ENCODE measurements around the gene MACROD2. TPM values are rescaled to one million over a fixed set of nuclear protein-coding genes. Genes with fewer than 3 reads are reported as not detected.

MACROD2 gene
- polyA plus RNA-seq, 1 donor from 2014 or later: 23.2 TPM

GRCh38 chr20:14951105-14951504 is 955.8 kb downstream of the MACROD2 start:
- TF ChIP-seq RAD21 (conservative IDR thresholded peaks at IDR 0.05) (no peak), REST (IDR thresholded peaks at IDR 0.05; ENCODE audit: borderline replicate concordance) (no peak), EP300 (conservative IDR thresholded peaks at IDR 0.05; ENCODE audit: poor library complexity, severe bottlenecking) (no peak), POLR2AphosphoS5 (IDR thresholded peaks at IDR 0.05) (no peak), MXI1 (conservative IDR thresholded peaks at IDR 0.05; ENCODE audit: poor library complexity, severe bottlenecking) (no peak), TAF1 (IDR thresholded peaks at IDR 0.05; ENCODE audit: low read depth) (no peak), CTCF (IDR thresholded peaks at IDR 0.05; ENCODE audit: poor library complexity, severe bottlenecking) (no peak), EZH2 (IDR thresholded peaks at IDR 0.05; ENCODE audit: borderline replicate concordance, insufficient read depth, low read length, poor library complexity, severe bottlenecking) (no peak), SMC3 (conservative IDR thresholded peaks at IDR 0.05; ENCODE audit: poor library complexity) (no peak)
- Histone ChIP-seq H3K27me3 (ENCODE audit: insufficient read depth, low read depth, low read length) (no peaks in the 10 kb centered on the region), H3K79me2 (replicated peaks; ENCODE audit: insufficient read depth, low read length) (no peaks in the 10 kb centered on the region), H2AFZ (ENCODE audit: low read depth, low read length) (no peak overlapping the region), H3K4me2 (ENCODE audit: low read length) (no peak overlapping the region), H3K9ac (ENCODE audit: low read length) (no peak overlapping the region), H3K4me3 (ENCODE audit: low read length) (no peak overlapping the region), H4K20me1 (ENCODE audit: insufficient read depth) (no peaks in the 10 kb centered on the region), H3K36me3 (ENCODE audit: insufficient read depth, low read length) (no peaks in the 10 kb centered on the region), H3K9me2 (ENCODE audit: insufficient read depth, low read length) (no peaks in the 10 kb centered on the region), H3K9me3 (ENCODE audit: low read length) (no peaks in the 10 kb centered on the region), H3K27ac (ENCODE audit: low read length) (no peak overlapping the region), H3F3A (ENCODE audit: insufficient read depth, low read length, poor library complexity, severe bottlenecking) (no peaks in the 10 kb centered on the region)

GRCh38 chr20:14951707-14952418 is 956.5 kb downstream of the MACROD2 start:
- Histone ChIP-seq H3K4me3 (ENCODE audit: low read length) (no peak overlapping the region), H4K20me1 (ENCODE audit: insufficient read depth) (no peaks in the 10 kb centered on the region), H3F3A (ENCODE audit: insufficient read depth, low read length, poor library complexity, severe bottlenecking) (no peaks in the 10 kb centered on the region), H3K9me2 (ENCODE audit: insufficient read depth, low read length) (no peaks in the 10 kb centered on the region), H3K79me2 (replicated peaks; ENCODE audit: insufficient read depth, low read length) (no peaks in the 10 kb centered on the region), H3K27me3 (ENCODE audit: insufficient read depth, low read depth, low read length) (no peaks in the 10 kb centered on the region), H3K27ac (ENCODE audit: low read length) (no peak overlapping the region), H3K4me2 (ENCODE audit: low read length) (no peak overlapping the region), H2AFZ (ENCODE audit: low read depth, low read length) (no peak overlapping the region), H3K36me3 (ENCODE audit: insufficient read depth, low read length) (no peaks in the 10 kb centered on the region), H3K9ac (ENCODE audit: low read length) (no peak overlapping the region), H3K9me3 (ENCODE audit: low read length) (no peaks in the 10 kb centered on the region)
- TF ChIP-seq REST (IDR thresholded peaks at IDR 0.05; ENCODE audit: borderline replicate concordance): no peak
- TF ChIP-seq TAF1 (IDR thresholded peaks at IDR 0.05; ENCODE audit: low read depth): no peak
